ENCODE measurements around the gene PCBP3. TPM values are rescaled to one million over a fixed set of nuclear protein-coding genes. Genes with fewer than 3 reads are reported as not detected.

Gene PCBP3
- total RNA-seq, 1 experiment from 2014 or later, result 10.9 TPM

GRCh38 chr21:45899317-45900033, 255.9 kb downstream of the PCBP3 start:
- Histone ChIP-seq H3K4ac (ENCODE audit: low read depth, low read length) (no peak overlapping the region), H3K56ac (ENCODE audit: insufficient read length, low read depth, low read length) (no peak overlapping the region), H2BK15ac (ENCODE audit: low read depth, low read length) (no peak overlapping the region), H4K20me1 (ENCODE audit: control insufficient read depth, insufficient read depth, insufficient read length) (no peaks in the 10 kb centered on the region), H3K23ac (ENCODE audit: insufficient read length, low read depth, low read length) (no peak overlapping the region), H3T11ph (ENCODE audit: low read length) (no peak overlapping the region), H3K18ac (ENCODE audit: insufficient read length, low read depth, low read length) (no peak overlapping the region), H3K79me2 (ENCODE audit: insufficient read depth, low read length) (no peaks in the 10 kb centered on the region), H2BK5ac (ENCODE audit: insufficient read length, low read length) (no peak overlapping the region), H3K9me3 (ENCODE audit: control insufficient read depth, low read depth, low read length) (no peaks in the 10 kb centered on the region), H4K91ac (ENCODE audit: insufficient read length, low read depth, low read length) (no peak overlapping the region), H3K4me1 (ENCODE audit: insufficient read depth, low read length) (no peaks in the 10 kb centered on the region), H3K9ac (ENCODE audit: extremely low read depth, insufficient read length, low read length) (no peak overlapping the region), H3K79me1 (ENCODE audit: insufficient read depth, low read depth, low read length, poor library complexity, severe bottlenecking) (no peaks in the 10 kb centered on the region), H4K8ac (replicated peaks; ENCODE audit: insufficient read length, low read depth, low read length) (no peak overlapping the region), H2AFZ (ENCODE audit: low read length) (no peak overlapping the region), H4K5ac (ENCODE audit: insufficient read length, low read depth, low read length) (no peak overlapping the region), H3K27ac (ENCODE audit: insufficient read length, low read depth, low read length) (no peak overlapping the region), H3K14ac (ENCODE audit: insufficient read depth, low read length) (no peak overlapping the region), H2BK120ac (ENCODE audit: low read depth, low read length, poor library complexity, severe bottlenecking) (no peak overlapping the region), H2AK5ac (ENCODE audit: insufficient read length, low read length) (no peak overlapping the region), H3K4me2 (ENCODE audit: insufficient read depth, insufficient read length, low read length) (no peak overlapping the region), H3K27me3 (ENCODE audit: insufficient read depth, low read length) (no peaks in the 10 kb centered on the region), H2BK12ac (ENCODE audit: insufficient read length, low read depth, low read length) (no peak overlapping the region), H2BK20ac (ENCODE audit: low read depth, low read length, poor library complexity, severe bottlenecking) (no peak overlapping the region), H3K23me2 (ENCODE audit: insufficient read length, low read depth, low read length, poor library complexity, severe bottlenecking) (no peaks in the 10 kb centered on the region)
- no peak overlapping the region for H3K4me3 Mint-ChIP-seq
- peaks cover 5% of the 10 kb centered on the region for H3K27me3 Mint-ChIP-seq (ENCODE audit: low read depth)
- H3K4me1 Mint-ChIP-seq, result 0 out of 4 replicates have a peak, but pooled peaks cover 0 to 1% of the 10 kb centered on the region in 2 experiments
- H3K9me3 Mint-ChIP-seq, result no peaks in the 10 kb centered on the region
- WGBS (ENCODE audit: extremely low coverage, insufficient read length, low lambda C conversion rate), result no CpG with 5 or more reads among the region's 17 CpGs
- no peak for DNase-seq
- H3K36me3 Mint-ChIP-seq (ENCODE audit: insufficient read depth in 1 of 3, low read depth in 3 of 3), result peaks cover 0 to 5% (median 3%) of the 10 kb centered on the region in 3 experiments; a peak in 2 of 7 replicates
- TF ChIP-seq CTCF (conservative IDR thresholded peaks at IDR 0.05), result no peak
- H3K27ac Mint-ChIP-seq, result no peak overlapping the region
